Transverse colon (tissue), 4 donors: ENCODE data around the gene PGLYRP4.

ENCODE experiments used
- EP300 ChIP-seq: sonication (generic); formaldehyde crosslinking; IDR thresholded peaks from one replicate; pipeline ENCODE4 v1.6.1; 2017; ENCODE audit warnings: antibody characterized with exemption, low read depth
- POLR2A ChIP-seq: fragments of 450-650 bp; IDR thresholded peaks from one replicate; pipeline ENCODE4 v1.6.1; 2016; ENCODE audit warnings: antibody characterized with exemption, mild to moderate bottlenecking, moderate library complexity
- POLR2AphosphoS5 ChIP-seq, 3 donors: sonication (generic); formaldehyde crosslinking; IDR thresholded peaks; one replicate each; pipeline ENCODE4 v1.6.1; 2016; ENCODE audit warnings: antibody characterized with exemption in 3 of 3
- TF ChIP-seq, protein P1 (sequence below), 5 experiments: fragments of 200-600 bp in 3 of 5; fragments of 450-650 bp in 2 of 5; sonication (generic) in 3 of 5; IDR thresholded peaks; 1 replicate in 2 of 5; 2 replicates in 3 of 5; pipeline ENCODE4 v1.5.1; 2016 to 2017; ENCODE audit warnings: antibody characterized with exemption in 5 of 5, inconsistent platforms in 3 of 5, mild to moderate bottlenecking in 2 of 5, moderate library complexity in 1 of 5

GRCh38 chr1:153310526-153310925 is 38.1 kb downstream of the PGLYRP4 start:
- TF ChIP-seq, protein P1, sequence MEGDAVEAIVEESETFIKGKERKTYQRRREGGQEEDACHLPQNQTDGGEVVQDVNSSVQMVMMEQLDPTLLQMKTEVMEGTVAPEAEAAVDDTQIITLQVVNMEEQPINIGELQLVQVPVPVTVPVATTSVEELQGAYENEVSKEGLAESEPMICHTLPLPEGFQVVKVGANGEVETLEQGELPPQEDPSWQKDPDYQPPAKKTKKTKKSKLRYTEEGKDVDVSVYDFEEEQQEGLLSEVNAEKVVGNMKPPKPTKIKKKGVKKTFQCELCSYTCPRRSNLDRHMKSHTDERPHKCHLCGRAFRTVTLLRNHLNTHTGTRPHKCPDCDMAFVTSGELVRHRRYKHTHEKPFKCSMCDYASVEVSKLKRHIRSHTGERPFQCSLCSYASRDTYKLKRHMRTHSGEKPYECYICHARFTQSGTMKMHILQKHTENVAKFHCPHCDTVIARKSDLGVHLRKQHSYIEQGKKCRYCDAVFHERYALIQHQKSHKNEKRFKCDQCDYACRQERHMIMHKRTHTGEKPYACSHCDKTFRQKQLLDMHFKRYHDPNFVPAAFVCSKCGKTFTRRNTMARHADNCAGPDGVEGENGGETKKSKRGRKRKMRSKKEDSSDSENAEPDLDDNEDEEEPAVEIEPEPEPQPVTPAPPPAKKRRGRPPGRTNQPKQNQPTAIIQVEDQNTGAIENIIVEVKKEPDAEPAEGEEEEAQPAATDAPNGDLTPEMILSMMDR (IDR thresholded peaks at IDR 0.05): no peak
- TF ChIP-seq POLR2A (no peak), POLR2AphosphoS5 (IDR thresholded peaks at IDR 0.05) (no peak), EP300 (no peak)
